Measurements from ENCODE around the gene CREB1.

- TF ChIP-seq CTCF (IDR thresholded peaks at IDR 0.05) (no peak), POLR2AphosphoS5 (IDR thresholded peaks at IDR 0.05) (no peak)
Measured at GRCh38 chr2:207571370-207571769, 41.6 kb downstream of the CREB1 start.
